Mucosa of descending colon (tissue), 3 donors: Measurements from ENCODE around the gene RPS6KA5. TPM values are rescaled to one million over a fixed set of nuclear protein-coding genes. Genes with fewer than 3 reads are reported as not detected.

Experiments used
- ATAC-seq: fragments of 200-7000 bp; cut with Tn5 transposase; one replicate; pipeline ENCODE4 v1.9.1; 2020; ENCODE audit warnings: mild to moderate bottlenecking, moderate library complexity
- DNase-seq, 3 donors: peaks; one replicate each; pipeline ENCODE4 v3.0.0-alpha.2; 2020
- H3K36me3 ChIP-seq: fragments of 200-600 bp; one replicate; pipeline ENCODE4 v1.8.0; 2021; ENCODE audit warnings: low read depth, mild to moderate bottlenecking
- H3K4me1 ChIP-seq: fragments of 200-600 bp; one replicate; pipeline ENCODE4 v1.8.0; 2021; ENCODE audit warnings: low read depth, mild to moderate bottlenecking
- H3K4me3 ChIP-seq: fragments of 200-600 bp; one replicate; pipeline ENCODE4 v1.8.0; 2021; ENCODE audit warnings: mild to moderate bottlenecking
- H3K9me3 ChIP-seq: fragments of 200-600 bp; one replicate; pipeline ENCODE4 v1.8.0; 2021; ENCODE audit warnings: mild to moderate bottlenecking
- intact Hi-C, 2 donors: fragments of 100-400 bp; cut with DNase I in 1 of 2; cut with micrococcal nuclease in 1 of 2; formaldehyde crosslinking; loops; one replicate each; pipeline versions ENCODE4 v1.11.0 to v1.11.1; 2022; cut with DNase I, micrococcal nuclease
- total RNA-seq, 3 donors: library from RNA; stranded (reverse); fragmentation: NEBNext Ultra II Directional in 2 of 3; extraction: Animal tissue kit (Norgen Biotek cat#: 25700) in 2 of 3; gene quantifications; one replicate each; pipeline versions ENCODE4 v1.2.1 to v1.2.4, GENCODE V29; 2021 to 2023
- TF ChIP-seq, protein P1 (sequence below): fragments of 200-600 bp; IDR thresholded peaks from one replicate; pipeline ENCODE4 v1.8.0; 2022; ENCODE audit warnings: antibody characterized with exemption, mild to moderate bottlenecking
- donor health status: DM: no; HTN: no; CAD: no; lungs with moderate emphysema.
- donor health status: DM: no; HTN: no; CAD: no.
- donor health status: DM: no; HTN: yes; CAD: no.

RPS6KA5 gene
- total RNA-seq, 3 donors from 2014 or later, result 25.0 to 41.5 (median 27.2) TPM

DNA sequence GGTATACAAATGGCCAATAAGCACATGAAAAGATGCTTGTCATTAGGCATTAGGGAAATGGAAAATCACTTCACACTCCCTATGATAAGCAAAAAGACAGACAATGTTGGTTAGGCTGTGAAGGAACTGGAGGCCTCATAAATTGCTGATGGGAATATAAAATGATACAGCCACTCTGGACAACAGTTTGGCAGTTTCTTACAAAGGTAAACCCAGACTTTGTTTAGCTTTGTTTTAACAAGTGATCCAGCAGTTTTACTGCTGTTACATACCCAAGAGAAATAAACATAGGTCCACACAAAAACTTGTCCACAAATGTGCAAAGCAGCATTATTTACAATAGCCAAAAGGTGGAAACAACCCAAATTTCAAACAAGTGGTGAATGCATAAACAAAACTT lies 5.4 kb downstream of the RPS6KA5 start:
- intact Hi-C loops, result no loop called here
- no peaks in the 10 kb centered on the region for H3K9me3 ChIP-seq
- TF ChIP-seq, protein P1, sequence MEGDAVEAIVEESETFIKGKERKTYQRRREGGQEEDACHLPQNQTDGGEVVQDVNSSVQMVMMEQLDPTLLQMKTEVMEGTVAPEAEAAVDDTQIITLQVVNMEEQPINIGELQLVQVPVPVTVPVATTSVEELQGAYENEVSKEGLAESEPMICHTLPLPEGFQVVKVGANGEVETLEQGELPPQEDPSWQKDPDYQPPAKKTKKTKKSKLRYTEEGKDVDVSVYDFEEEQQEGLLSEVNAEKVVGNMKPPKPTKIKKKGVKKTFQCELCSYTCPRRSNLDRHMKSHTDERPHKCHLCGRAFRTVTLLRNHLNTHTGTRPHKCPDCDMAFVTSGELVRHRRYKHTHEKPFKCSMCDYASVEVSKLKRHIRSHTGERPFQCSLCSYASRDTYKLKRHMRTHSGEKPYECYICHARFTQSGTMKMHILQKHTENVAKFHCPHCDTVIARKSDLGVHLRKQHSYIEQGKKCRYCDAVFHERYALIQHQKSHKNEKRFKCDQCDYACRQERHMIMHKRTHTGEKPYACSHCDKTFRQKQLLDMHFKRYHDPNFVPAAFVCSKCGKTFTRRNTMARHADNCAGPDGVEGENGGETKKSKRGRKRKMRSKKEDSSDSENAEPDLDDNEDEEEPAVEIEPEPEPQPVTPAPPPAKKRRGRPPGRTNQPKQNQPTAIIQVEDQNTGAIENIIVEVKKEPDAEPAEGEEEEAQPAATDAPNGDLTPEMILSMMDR, result no peak
- peaks cover 11% of the 10 kb centered on the region for H3K4me1 ChIP-seq
- DNase-seq (no peak), ATAC-seq (no peak)
- H3K4me3 ChIP-seq, result no peak overlapping the region
- H3K36me3 ChIP-seq, result no peaks in the 10 kb centered on the region

DNA sequence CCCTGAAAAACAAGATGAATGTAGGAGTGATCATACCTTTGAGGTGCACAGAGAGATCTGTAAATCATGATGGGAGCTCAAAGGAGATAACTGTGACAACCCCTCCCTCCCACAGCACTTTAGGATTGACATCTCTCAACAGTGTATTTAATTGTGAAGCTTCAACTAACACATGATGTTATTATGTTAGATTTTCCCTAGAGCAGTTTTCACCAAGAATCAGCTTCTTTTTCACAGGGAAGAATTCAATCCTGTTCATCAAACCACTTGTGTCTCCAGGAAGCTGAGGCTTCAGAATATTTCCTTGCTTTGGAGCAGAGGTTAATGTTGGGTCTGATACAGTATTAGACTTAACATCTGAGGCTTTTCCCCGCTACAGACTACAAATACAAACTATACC lies 11.8 kb downstream of the RPS6KA5 start:
- DNase-seq (no peak), ATAC-seq (no peak)
- Histone ChIP-seq H3K36me3 (no peaks in the 10 kb centered on the region), H3K4me1 (no peaks in the 10 kb centered on the region), H3K9me3 (no peaks in the 10 kb centered on the region), H3K4me3 (no peak overlapping the region)
- intact Hi-C loops, result no loop called here
- TF ChIP-seq, protein P1, result no peak

DNA sequence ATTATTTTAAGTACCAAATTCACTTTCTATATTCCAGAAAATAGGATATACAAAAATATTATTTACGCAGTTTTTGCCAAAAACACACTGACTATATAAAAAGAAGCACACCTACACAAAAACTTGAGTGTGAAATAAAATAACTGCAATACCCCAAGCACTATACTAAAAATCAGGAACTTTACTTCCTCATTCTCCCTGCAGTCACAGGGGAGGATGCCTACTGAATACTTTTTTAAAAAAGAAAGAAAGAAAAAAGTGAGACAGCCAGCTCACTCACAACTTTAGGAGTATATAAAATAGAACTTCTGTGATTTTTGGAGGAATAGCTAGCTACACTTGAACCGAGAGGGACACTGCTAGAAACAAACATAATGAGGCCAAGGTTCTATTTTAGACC lies 12.2 kb downstream of the RPS6KA5 start:
- no peak overlapping the region for H3K4me3 ChIP-seq
- no peaks in the 10 kb centered on the region for H3K36me3 ChIP-seq
- TF ChIP-seq, protein P1, result no peak
- DNase-seq, result no peak
- no peak for ATAC-seq
- H3K4me1 ChIP-seq, result no peaks in the 10 kb centered on the region
- intact Hi-C loops, result no loop called here
- no peaks in the 10 kb centered on the region for H3K9me3 ChIP-seq

DNA sequence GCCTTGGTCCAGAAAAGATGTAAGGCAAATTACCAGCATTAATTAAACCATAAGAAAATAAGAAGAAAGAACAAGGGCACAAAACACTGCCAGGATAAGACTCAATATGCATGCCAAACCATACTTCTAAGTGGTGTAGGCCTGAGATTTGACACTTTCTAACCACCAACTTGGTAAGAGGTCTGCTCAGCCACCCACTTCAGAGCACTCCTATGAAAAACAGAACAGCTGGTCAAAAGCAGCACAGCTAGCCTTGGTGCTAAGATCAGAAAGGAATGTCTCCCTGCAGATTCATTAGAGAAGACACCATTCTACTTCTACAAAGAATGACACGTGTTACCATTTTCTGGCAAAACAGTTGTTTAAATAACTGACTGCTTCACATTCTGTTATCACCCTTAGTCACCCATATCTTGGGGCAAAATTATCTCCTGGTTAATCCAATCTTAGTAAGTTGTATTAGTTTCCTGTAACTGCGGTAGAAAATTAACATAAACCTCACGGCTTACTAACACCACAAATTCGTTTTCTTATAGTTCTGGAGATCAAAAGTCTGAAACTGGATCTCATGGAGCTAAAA lies 13.2 kb downstream of the RPS6KA5 start:
- DNase-seq (no peak), ATAC-seq (no peak)
- TF ChIP-seq, protein P1, result no peak
- Histone ChIP-seq H3K36me3 (no peaks in the 10 kb centered on the region), H3K4me1 (peaks cover under 1% of the 10 kb centered on the region), H3K9me3 (no peaks in the 10 kb centered on the region), H3K4me3 (no peak overlapping the region)
- intact Hi-C loops, result no loop called here

DNA sequence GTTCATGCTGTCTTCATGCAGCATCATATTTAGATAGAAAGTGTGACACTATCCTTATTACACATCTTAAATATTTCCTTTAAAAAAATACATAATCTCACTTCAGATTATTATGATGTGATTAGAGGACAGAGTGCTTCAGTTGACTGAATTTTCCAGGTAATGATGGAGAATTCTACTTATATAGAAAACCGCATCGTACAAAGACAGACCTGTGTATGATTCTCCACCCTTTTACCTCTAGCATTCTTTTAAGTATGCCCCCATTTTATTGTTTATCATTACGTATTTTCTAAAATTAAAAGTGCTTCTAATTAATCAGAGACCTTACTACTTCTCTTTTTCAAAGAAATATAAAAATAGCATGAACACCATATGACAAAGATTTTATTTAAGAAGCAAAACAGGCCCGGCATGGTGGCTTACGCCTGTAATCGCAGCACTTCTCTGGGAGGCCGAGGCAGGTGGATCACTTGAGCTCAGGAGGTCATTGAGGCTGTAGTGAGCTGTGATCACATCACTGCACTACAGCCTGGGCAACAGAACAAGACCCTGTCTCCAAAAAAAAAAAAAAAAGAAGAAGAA lies 13.9 kb downstream of the RPS6KA5 start:
- TF ChIP-seq, protein P1, result no peak
- intact Hi-C loops, result no loop called here

More for the DNA sequence above, 13.9 kb downstream of the RPS6KA5 start:
- no peaks in the 10 kb centered on the region for H3K36me3 ChIP-seq
- no peaks in the 10 kb centered on the region for H3K9me3 ChIP-seq
- no peak for ATAC-seq
- DNase-seq, result no peak
- peaks cover 6% of the 10 kb centered on the region for H3K4me1 ChIP-seq
- no peak overlapping the region for H3K4me3 ChIP-seq
